Measurements from ENCODE around the gene UTP11.
A peak's percentile ranks its signal among the peaks of the same experiment; 100 is the strongest.

The UTP11 gene

DNA sequence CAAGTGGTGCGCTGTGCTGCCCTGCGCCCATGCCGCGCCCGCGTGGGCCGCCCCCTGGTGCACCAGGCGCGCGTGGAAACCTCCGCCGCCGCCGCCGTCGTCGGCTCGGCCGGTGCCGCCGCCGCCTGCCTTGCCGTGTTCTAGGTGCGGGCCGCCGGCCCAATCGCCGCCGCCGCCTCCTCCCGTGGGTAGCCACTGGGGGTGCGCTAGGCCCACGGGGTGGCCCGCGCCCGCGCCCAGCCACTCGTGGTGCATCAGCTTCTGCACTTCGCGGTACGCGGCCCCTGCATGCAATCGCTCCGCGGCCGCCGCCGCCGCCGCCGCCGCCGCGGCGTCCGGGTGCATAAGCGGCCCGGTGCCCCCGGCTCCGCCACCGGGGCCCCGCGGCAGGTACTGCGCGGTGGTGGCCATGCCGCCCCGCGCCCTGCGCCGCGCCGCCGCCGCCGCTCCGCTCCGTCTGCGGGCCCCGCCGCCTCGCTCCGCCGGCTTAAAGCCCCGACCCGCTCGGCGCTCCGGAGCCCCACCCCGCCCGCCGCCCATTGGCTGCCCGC, 33.9 kb downstream of the UTP11 start, which contains the start of gene POU3F1:
TSS of gene POU3F1 (minus strand) at position 461 of the 551 bp plus-strand sequence. CDS start at position 411, 50 bp downstream.
- DNase-seq (ENCODE audit: low spot score): no peak

GRCh38 chr1:38046884-38047602, 34.5 kb downstream of the UTP11 start:
- DNase-seq (ENCODE audit: low spot score): peak; percentile 42

GRCh38 chr1:38047603-38048141, 35.1 kb downstream of the UTP11 start:
- no peak for DNase-seq (ENCODE audit: low spot score)

GRCh38 chr1:38050397-38051078, 38.0 kb downstream of the UTP11 start:
- DNase-seq (ENCODE audit: low spot score): no peak

DNA sequence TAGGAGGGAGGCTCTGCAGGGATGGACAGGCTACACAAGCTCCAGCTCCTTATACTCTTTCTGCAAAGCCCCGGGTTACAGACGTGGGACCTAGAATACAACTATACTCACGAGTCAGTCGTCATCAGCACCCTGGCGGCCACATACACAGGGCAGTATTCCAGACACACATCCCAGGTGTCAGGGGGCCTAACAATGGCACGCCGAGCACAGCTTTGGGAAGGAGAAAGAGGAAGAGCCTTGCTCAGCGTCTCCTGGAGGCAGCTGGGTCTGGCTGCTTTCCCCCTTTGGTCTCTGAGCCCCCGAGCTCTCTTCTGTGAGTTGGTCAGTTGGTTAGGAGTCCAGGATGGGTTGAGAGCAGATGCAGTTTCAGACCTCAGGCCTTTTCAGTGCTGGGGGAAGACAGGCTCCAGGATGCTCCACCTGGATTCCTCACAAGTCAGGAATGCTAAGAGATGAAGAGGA, 38.6 kb downstream of the UTP11 start:
- DNase-seq (ENCODE audit: low spot score): no peak

GRCh38 chr1:38052750-38053415, 40.3 kb downstream of the UTP11 start:
- DNase-seq (ENCODE audit: low spot score): no peak

- DNase-seq (ENCODE audit: low spot score): no peak
These were observed 41.0 kb downstream of the UTP11 start for GRCh38 chr1:38053416-38054091.

DNA sequence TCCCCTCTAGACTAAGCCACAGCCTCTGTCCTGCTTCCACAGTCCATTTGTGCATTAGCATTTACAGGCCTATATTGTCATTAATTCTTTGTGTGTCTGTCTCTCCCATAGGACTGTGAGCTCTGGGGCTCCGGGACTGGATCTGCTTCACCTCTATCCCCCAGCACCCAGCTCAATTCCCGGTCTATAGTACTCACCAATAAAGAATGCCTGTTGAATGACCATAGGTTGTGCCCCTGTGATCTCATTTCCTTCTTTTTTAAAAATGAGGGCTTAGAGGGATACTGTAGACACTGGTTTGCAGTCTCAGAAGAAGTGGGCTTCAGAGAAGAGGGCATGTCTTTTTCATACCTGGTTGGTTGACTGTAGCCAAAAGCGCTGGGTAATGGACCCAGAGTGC, 42.9 kb downstream of the UTP11 start:
- DNase-seq (ENCODE audit: low spot score): no peak

DNA sequence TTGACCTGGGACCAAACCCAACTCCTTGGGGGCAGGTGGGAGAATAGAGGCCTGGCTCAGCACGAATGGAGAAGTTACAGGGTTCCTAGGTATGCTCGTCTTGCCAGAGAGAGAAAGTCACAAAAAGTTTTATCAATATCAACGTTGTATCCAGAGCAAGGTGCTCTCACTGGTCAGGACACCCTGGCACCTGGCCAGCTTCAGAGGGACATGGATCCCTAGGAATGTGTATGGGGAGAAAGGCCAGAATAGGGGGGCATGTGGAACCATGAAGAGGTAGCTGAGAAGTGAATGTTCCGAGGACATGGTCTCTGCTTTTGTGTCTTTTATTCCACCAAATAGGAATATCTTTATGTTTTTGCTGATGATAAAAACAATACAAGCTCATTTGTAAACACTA, 43.4 kb downstream of the UTP11 start:
- no peak for DNase-seq (ENCODE audit: low spot score)

- DNase-seq (ENCODE audit: low spot score): no peak
These were observed 47.2 kb downstream of the UTP11 start for GRCh38 chr1:38059635-38060250.

GRCh38 chr1:38060498-38060897, 48.0 kb downstream of the UTP11 start:
- DNase-seq (ENCODE audit: low spot score): no peak

DNA sequence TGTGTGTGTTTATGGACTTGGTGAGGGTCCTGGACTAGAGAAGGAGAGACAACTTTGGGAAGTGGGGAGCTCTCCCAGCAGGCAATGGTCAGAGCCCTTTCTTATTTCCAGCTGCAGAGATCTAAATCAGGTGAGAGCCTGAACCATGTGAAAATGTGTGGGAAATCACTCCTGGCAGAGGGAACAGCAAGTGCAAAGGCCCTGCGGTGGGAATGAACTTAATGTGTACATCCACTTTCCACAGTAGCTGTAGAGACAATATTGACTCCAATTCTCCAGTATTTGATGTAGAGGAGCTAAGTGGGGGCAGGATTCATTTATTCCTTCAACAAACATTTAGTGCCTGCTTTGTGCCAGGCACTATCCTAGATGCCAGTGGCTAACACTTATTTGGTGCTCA, 48.8 kb downstream of the UTP11 start:
- DNase-seq (ENCODE audit: low spot score): no peak

DNA sequence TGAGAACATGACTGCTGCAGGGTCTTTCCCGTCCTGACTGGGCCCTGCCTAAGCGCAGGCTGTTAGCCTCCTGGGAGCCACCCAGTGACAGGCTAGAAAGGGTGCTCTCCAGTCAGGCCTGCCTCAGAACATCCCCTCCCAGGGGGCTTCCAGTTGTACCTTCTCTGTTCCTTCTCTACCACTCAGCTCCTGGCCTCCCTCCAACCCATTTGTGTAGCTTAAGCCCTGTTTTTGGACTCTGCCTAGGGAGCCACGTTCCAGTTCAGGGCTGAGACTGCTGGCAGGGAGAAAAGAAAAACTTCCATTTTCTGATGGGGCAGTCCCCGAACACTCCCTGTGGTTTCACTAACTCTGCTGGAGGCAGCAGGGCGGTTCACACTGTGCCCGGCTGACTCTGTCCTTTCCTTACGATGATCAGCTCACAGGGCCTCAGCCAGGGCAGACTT, 49.4 kb downstream of the UTP11 start:
- no peak for DNase-seq (ENCODE audit: low spot score)

GRCh38 chr1:38062361-38063288, 50.1 kb downstream of the UTP11 start:
- DNase-seq (ENCODE audit: low spot score): no peak

DNA sequence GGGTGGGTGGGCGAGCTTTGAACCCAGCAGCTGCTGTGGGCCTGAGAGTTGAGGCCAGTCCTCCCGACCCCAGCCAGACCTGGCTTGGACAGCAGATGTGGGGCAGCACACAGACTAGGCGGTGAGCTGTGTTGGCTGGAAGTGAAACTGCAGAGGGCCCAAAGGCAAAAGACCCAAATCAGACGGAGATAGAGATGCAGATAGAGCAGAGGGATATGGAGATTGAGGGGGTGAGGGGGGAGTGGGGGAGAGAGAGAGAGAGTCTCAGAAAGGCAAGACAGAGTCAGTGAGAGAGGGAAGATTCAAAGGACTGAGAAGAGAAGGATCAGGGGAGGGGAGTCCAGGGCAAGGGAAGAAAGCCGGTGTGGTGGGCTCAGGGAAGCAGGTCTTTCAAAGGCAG, 51.1 kb downstream of the UTP11 start:
- DNase-seq (ENCODE audit: low spot score): no peak

GRCh38 chr1:38064197-38064903, 51.8 kb downstream of the UTP11 start:
- no peak for DNase-seq (ENCODE audit: low spot score)

- DNase-seq (ENCODE audit: low spot score): no peak
These were observed 55.9 kb downstream of the UTP11 start for GRCh38 chr1:38068220-38068979.

GRCh38 chr1:38068980-38069340, 56.4 kb downstream of the UTP11 start:
- DNase-seq (ENCODE audit: low spot score): no peak
